Measurements from ENCODE around the gene TJAP1.

TJAP1 gene, protein sequence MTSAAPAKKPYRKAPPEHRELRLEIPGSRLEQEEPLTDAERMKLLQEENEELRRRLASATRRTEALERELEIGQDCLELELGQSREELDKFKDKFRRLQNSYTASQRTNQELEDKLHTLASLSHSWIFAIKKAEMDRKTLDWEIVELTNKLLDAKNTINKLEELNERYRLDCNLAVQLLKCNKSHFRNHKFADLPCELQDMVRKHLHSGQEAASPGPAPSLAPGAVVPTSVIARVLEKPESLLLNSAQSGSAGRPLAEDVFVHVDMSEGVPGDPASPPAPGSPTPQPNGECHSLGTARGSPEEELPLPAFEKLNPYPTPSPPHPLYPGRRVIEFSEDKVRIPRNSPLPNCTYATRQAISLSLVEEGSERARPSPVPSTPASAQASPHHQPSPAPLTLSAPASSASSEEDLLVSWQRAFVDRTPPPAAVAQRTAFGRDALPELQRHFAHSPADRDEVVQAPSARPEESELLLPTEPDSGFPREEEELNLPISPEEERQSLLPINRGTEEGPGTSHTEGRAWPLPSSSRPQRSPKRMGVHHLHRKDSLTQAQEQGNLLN

DNA sequence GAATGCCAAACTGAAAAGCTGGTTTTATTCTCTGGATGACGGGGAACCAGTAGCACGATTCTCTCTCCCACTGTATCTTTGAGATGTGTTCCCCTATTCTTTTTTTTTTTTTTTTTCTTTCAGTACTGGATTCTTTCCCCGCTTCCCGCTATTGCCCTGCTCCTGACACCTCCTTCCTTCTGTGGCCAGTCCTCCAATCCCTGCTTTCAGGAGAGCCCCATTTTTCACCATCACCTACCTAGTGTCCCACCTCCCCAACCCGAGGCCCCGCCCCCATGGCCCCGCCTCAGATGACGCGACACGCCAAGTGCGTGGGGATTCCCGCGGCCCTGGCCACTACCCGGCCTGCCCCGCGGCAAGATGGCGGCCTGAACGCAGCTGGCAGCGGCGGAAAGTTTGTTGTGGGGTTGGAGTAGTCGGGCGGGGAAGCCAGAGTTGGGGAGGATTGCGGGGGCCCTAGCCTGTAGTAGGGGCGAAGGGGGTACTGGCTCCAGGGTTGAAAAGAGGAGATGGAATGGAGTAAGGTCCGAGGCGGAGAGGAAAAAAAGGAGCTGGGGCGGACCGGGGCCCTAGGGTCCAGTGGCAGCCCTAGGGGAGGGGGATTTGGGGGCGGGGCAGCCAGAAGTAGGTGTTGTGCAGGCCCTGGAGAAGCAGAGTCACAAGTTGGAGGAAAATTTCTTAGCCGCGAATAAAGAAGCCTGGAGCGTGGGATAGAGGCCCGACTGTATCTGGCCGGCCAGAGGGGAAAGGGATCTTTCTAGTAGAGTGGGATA lies at the start of gene TJAP1:
Gene TJAP1, plus strand, starts transcription at position 336 of the 773 bp plus-strand sequence. CDS start 21,432 bp downstream, outside the sequence.
- DNase-seq, result peak; percentile 64 to 70

DNA sequence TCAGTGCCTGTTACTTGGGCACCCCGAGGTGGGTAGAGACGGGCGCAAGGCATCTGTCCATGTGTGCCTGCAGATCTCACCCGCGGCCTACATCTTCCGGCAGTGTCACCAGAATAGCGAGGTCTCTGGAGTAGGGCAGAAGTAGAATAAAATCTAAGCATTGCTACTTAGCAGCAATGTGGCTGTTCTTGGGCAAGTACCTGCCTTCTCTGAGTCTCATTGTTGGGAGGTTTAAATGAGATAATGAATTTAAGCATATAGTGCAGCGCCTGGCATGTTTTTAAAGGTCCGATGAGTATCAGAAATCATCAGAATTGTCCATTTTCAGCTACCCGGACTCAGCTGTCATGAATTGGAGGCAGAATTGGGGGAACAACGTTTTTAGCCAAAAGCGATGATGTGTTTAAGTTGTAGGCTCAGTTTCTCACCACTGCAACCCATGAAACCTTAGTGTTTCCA lies 49.2 kb upstream of the TJAP1 start:
- DNase-seq, result peak in 1 of 2 experiments; percentile 21

DNA sequence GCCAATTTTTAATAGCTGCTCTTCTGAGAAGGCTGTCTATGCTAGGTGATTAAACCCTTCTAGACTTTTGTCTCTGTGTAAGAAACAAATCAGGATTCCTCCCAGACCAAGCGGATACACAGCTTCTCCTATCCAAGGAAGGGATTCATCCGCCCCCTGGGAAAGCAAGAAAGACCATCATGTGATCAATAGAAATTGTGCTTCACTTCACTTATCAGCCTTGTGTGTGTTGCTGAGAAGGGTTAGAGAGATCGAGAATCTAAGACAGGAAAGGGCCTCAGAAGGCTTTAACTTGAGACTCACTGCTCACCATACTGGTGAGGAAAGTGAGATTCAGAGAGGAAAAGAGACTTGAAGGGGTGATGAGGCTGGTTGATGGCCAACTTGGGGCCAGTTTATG lies 48.5 kb upstream of the TJAP1 start:
- no peak for DNase-seq

DNA sequence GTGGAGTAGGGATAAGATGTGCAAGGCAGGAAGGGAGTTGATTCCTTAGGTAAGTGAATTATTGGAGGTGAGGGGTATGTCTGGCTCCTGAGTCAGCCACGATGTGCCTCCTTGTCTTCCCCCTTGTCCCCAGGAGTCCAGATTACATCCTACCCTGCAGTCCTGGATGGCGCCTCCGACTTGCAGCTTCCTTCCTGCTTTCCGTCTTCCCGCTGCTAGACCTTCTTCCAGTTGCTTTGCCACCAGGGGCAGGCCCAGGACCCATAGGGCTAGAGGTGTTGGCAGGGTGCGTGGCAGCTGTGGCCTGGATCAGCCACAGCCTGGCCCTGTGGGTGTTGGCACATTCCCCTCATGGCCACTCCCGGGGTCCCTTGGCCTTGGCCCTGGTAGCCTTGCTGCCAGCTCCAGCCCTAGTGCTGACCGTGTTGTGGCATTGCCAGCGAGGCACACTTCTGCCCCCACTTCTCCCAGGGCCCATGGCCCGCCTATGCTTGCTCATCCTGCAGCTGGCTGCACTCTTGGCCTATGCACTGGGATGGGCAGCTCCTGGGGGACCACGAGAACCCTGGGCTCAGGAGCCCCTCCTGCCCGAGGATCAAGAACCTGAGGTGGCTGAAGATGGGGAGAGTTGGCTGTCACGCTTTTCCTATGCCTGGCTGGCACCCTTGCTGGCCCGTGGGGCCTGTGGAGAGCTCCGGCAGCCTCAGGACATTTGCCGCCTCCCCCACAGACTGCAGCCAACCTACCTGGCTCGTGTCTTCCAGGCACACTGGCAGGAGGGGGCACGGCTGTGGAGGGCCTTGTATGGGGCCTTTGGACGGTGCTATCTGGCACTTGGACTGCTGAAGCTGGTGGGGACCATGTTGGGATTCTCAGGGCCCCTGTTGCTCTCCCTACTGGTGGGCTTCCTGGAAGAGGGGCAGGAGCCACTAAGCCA lies 45.1 kb upstream of the TJAP1 start:
- no peak for DNase-seq

DNA sequence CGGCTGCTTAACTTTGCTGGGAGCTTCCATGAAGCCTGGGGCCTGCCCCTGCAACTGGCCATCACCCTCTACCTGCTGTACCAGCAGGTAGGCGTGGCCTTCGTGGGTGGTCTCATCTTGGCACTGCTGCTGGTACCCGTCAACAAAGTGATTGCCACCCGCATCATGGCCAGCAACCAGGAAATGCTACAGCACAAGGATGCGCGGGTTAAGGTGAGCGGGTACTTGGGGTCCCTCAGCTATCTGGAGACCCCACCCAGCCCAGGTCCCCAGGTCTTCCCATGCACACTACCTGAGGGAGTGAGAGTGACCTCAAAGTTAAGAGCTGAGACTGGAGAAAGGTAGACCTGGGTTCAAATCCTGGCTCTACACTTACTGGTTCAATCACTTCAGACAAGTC lies 44.2 kb upstream of the TJAP1 start:
- no peak for DNase-seq

DNA sequence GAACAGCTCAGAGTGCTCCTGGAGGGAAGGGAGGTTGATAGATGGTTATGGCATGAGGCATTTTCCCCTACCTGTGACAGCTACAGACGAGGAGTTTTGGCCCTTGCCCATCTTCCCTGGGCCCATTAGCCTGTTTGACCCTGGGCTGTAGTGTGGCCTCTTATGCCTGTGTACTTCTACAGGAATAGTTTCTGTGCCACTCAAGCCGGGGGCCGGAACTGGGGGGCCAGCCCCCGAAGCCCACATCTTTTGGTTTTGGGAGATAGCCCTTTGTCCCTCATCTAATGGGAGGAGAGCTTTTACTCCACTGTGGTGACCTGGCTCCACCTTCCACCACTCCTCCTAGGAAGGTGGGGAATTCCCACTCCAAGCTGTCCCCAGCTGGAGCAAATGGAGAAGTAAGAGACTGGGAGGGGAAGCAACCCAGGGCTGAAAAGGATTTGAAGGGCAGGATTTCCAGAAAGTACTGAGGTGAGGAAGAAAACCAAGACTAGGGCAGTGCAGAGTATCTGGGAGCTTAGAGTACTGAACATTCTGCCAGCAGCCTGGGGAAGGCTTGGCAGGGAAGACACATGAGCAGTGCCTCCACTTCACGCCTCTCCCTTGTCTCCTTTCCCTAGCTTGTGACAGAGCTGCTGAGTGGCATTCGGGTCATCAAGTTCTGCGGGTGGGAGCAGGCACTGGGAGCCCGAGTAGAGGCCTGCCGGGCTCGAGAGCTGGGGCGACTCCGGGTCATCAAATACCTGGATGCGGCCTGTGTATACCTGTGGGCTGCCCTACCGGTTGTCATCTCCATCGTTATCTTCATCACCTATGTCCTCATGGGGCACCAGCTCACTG lies 43.1 kb upstream of the TJAP1 start:
- no peak for DNase-seq

DNA sequence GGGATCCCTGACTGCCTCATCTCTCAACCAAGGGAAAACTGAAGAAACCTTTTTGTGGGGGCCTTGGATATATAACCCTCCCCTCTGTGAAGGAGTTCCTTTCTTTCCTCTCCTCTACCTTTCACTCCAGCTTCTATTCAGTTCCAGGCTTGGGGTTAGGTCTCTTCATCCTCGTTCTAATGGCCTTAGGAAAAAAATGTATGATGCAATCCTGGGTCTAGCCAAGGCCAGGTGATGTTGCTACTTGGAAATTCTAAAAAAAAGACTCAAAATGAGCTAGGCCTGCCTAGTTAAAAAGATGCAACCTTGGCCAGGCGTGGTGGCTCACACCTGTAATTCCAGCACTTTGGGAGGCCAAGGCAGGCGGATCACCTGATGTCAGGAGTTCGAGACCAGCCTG lies 42.4 kb upstream of the TJAP1 start:
- DNase-seq, result no peak

DNA sequence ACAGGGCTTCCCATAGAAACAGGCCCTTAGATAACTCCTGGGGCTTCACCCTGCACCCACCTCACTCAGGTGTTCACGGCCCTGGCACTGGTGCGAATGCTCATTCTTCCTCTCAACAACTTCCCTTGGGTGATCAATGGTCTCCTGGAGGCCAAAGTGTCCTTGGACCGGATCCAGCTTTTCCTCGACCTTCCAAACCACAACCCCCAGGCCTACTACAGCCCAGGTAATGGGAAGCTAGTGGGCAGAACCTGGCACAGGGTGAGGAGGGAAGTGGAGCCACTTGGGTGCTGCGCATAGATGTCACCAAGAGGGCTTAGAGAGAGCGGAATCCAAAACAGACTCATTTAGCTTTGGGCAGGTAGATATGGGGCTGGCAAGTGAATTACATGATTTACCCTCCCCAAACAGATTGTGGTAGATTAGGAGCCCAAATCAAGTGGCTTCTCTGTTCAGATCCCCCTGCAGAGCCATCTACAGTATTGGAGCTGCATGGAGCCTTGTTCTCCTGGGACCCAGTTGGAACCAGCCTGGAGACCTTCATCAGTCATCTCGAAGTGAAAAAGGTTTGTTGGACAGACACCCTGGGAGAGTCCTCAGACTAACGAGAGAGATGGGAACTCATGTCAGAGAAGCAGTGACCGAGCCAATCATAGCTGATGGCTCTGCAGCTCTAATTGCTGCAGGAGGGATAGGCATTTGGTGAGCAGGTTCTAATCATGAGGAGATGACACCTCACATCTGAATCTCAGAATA lies 41.5 kb upstream of the TJAP1 start:
- no peak for DNase-seq

DNA sequence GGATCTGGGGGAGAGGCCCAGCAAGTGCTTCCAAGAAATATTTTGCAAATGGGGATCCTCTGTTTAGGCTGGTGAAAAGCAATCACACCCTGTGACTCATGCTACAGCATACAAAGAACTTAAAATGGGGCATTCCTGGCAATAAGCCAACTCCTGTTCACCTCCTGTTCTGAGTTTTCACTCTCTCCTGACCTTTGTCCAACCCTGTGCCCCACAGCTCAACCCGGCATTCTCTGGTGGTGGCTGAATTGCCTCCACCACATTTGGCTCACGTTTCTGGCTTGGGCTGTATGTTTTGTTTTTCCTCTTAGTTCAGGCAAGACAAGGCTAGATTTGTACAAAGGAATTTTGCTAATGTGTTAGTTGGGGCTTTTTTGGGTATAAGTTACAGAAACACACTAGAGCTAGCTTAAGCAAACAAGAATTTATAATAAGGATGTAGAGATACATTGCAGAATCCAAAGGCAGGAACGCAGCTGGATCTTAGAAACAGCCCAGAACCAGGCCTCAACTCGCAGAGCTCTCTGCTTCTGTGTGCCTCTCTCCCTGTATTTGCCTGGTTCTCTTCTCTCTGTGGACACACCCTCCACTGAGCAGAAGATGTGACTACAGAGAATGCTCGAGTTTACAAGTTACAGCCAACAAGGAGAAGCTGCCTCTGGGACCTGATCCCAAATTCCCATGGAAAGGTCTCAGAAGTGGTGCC lies 40.6 kb upstream of the TJAP1 start:
- no peak for DNase-seq

DNA sequence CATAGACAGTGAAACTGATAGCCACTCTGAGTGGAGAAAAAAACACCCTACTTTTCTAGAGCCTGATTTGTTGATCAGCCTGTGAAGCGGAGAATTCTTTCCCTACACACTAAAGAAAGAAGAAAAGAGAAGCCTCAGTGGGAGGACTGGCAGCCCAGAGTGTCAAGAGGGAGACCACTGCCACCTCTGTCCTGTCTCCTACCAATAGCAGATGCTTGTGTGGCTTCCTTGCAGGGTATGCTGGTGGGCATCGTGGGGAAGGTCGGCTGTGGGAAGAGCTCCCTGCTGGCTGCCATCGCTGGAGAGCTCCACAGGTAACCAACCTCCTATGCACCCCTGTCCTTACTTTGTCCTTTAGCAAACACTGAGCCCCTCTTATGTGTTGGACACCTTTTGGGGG lies 39.7 kb upstream of the TJAP1 start:
- no peak for DNase-seq

DNA sequence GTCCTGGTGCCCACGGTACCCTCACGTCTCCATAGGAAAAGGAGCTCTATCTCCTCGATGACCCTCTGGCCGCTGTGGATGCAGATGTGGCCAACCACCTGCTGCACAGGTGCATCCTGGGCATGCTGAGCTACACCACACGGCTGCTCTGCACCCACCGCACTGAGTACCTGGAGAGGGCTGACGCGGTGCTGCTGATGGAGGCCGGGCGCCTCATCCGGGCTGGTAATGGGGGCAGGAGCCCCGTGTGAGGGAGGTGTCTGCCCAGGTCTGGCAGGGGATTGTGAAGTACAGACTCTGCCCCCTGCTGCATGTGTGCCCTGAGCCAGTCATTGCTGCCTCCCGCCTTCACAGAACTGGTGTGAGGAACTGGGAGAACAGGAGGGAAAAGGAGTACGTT lies 34.4 kb upstream of the TJAP1 start:
- no peak for DNase-seq

DNA sequence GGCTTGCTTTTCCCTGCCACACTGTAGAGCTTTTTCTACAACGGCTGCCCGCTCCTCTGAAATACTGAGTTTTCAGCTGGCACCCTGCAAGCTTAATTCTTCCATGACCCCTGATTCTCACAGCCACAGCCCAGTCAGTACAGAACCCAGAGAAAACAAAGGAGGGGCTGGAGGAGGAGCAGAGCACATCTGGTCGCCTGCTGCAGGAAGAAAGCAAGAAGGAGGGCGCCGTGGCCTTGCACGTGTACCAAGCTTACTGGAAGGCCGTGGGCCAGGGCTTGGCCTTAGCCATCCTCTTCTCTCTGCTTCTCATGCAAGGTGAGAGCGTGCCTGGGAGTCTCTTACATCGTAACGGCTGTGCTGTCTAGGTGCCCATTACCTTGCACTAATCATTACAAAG lies 33.3 kb upstream of the TJAP1 start:
- DNase-seq, result no peak

DNA sequence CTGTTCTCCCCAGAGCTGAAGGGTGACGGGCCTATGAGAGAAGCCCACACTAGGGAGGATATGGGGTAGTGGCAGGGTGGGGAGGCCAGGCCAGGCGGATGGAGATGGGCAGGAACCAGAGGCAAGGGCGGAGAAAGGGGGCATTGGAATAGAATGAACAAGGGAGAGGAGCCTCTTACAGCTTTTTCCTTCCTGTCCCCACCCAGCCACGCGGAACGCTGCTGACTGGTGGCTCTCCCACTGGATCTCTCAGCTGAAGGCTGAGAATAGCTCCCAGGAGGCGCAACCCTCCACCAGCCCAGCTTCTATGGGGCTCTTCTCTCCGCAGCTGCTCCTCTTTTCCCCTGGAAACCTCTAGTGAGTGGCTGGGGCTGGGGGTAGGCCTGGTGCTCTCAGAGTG lies 32.8 kb upstream of the TJAP1 start:
- no peak for DNase-seq

DNA sequence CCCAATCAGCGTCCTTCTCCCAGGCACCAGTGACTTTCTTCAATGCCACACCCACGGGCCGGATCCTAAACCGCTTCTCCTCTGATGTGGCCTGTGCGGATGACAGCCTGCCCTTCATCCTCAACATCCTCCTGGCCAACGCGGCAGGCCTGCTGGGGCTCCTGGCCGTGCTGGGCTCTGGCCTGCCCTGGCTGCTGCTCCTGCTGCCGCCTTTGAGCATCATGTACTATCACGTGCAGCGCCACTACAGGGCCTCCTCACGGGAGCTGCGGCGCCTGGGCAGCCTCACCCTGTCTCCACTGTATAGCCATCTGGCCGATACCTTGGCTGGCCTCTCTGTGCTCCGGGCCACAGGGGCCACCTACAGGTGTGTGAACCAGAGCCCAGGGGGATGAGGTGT lies 31.8 kb upstream of the TJAP1 start:
- no peak for DNase-seq

DNA sequence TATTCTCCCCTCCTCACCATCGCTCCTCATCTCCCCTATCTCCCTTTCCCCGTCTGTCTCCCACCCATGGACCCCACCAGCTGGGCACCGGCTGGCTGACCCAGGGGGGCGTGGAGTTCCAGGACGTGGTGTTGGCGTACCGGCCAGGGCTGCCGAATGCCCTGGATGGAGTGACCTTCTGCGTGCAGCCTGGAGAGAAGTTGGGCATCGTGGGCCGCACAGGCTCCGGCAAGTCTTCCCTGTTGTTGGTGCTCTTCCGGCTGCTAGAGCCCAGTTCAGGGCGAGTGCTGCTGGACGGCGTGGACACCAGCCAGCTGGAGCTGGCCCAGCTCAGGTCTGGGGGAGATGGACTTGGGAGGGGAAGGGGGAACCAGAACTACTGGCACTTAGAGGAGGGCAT lies 29.8 kb upstream of the TJAP1 start:
- no peak for DNase-seq

DNA sequence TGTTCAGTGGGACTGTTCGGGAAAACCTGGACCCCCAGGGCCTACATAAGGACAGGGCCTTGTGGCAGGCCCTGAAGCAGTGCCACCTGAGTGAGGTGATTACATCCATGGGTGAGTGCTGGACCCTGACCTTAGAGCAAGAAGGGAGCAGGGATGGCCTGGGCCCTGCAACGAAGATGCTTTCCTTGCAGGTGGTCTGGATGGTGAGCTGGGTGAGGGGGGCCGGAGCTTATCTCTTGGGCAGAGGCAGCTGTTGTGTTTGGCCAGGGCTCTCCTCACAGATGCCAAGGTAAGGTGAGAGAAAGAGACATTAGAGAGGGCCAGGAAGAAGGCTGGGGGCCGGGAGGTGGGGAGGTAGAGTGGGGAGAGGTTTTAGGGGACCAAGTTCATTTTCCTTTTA lies 28.5 kb upstream of the TJAP1 start:
- no peak for DNase-seq

DNA sequence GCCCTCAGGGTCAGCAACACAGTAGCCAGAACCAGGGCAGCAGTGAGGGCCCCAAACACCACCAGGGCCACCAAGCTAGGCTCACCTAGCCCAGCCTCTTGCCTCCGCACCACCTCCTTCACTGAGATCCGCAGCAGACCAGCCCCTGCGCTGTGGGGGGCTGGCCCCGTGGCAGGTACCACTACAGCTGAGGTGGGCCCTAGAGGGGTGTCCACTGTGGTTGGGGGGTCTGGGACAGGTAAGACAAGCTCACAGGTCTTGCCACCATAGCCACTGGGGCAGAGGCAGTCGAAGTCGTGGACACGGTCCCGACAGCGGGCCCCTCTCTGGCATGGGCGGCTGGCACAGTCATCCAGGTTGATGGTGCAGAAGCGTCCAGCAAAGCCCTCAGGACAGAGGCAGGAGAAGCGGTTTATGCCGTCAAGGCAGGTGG lies 26.7 kb upstream of the TJAP1 start:
- DNase-seq, result no peak

DNA sequence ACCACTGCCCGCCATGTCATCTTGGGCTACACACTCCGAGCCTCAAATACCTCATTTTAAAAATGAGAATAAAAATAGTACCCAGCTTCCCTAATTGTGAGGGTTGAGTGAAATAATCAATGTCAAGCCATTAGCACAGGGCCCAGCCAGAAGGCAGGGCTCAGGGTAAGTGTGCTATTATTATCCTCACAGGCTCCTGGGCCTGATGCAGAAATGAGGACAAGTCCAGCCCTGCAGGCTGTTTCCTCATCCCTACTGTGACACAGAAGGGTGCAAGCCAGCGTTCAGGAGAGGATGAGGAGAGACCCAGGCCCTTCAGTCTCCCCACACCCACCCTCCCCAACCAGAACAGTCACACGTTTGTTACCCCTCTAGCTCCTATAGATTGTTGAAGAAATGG lies 26.0 kb upstream of the TJAP1 start:
- no peak for DNase-seq

DNA sequence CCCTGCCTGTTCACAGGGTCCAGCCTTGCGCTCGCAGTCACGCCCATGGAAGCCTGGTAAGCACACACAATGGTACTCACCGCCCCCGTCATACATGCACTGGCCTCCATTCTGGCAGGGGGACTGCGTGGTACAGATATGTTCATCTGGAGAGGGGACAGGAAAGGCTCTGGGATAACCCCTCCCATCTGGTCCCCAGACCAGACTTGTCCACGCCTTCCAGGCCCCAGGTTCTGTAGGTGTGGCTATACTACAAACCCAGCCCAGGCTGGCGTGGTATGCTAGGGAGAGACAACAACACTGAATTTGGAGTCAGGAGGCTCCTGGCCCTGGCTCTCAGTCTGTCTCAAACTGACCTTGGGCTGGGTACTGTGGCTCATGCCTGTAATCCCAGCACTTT lies 25.4 kb upstream of the TJAP1 start:
- no peak for DNase-seq

DNA sequence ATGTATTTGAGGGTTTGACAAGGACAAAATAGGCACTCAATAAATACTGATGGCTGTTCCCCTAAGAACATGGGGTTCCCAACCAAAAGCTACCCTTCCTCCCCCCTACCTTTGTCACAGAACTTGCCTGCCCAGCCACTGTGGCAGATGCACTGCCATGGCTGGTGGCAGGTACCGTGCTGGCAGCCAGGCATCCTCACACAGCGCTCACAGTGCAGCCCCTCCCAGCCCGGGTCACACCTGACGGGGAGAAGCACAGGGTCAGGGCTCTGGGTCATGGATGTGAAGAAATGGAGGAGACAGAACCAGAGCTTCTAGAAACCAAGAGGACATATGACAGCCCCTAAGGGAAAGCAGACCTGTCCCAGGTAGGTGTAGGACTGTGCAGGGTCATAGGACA lies 24.5 kb upstream of the TJAP1 start:
- DNase-seq, result no peak
